DMS53 treated with DMSO at 0.1 percent for 48 hours (cell line): ENCODE measurements around the gene MACROD1.

ENCODE experiments used
- DNase-seq: peaks from one replicate; lab custom pipeline; 2025; ENCODE audit not compliant: unreplicated experiment; lab: John Stamatoyannopoulos, UW

Gene MACROD1

GRCh38 chr11:64114231-64114630 lies 51.7 kb downstream of the MACROD1 start:
- no peak for DNase-seq

DNA sequence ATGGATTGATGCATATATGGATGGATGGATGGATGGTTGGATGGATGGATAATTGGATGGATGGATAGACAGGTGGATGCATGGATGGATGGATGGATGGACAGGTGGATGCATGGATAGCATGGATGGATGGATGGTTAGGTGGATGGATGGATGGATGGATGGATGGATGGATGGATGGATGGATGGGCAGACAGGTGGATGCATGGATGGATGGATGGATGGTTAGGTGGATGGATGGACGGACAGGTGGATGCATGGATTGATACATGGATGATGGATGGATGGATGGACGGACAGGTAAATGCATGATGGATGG lies 52.5 kb downstream of the MACROD1 start:
- DNase-seq = no peak

- no peak for DNase-seq
These were observed 53.0 kb downstream of the MACROD1 start for GRCh38 chr11:64112771-64113461.

DNA sequence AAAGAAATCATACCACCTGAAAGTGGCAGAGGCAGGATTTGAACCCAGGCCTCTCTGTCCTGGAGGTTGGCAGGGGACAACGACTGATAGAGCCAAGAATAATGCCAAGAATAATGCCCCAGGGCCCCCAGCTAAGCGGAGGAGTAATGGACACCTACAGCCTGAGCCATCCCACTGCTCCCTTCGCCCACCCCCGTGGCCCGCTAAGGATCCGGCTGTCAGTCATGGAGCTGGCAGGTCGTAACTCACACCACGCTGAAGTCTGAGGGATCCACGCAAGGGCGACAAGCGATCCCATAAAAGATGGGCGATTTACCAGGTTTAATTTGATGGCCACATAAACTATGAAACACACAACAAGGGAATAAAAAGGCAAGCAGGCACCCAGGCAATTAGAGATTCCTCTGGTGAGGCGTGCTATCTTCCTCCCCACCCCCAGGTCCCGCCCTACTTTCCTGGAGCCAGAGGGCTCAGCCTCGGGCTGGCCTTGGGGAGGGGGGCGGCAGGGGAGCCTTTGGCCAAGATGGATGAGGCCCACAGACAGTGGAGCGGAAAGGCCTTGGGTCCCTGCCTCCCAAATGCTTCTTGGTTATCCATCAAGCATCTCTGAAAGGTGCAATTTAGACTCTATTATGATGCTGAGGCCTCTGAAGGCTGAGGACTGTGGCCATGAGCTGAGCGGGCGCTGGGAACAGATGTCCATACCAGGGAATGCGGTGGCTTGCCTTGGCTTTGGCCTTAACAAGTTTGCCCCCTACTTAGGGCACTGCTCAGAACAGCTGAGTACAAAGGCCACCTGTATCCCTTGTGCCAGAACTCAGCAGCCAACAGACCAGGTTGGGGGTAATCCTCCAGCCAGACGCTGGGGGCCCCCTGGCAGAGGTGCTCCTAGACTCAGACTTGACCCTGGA lies 55.2 kb downstream of the MACROD1 start:
- DNase-seq = no peak

GRCh38 chr11:64109332-64109731 lies 56.6 kb downstream of the MACROD1 start:
- no peak for DNase-seq

GRCh38 chr11:64107303-64107702 lies 58.6 kb downstream of the MACROD1 start:
- no peak for DNase-seq

DNA sequence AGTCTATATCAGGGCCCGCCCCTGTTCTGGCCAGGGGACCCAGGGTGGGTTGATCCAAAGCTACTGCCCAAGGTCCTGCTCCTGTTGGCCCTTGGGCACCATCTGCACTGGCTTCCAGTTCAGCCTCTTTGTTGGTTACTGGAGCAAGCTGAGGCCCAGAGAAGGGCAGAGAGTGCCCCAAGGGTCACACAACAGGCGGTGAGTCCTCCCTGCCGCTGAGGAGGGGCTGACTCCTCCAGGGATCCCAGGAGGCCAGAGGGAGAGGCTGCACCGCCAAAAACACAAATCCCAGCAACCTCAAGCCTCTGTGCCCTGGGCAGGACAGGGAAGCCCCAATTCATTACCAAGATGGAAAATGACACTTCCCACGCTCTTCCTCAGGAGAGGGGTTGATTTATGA lies 61.3 kb downstream of the MACROD1 start:
- no peak for DNase-seq

GRCh38 chr11:64103277-64103985 lies 62.5 kb downstream of the MACROD1 start:
- DNase-seq = no peak

DNA sequence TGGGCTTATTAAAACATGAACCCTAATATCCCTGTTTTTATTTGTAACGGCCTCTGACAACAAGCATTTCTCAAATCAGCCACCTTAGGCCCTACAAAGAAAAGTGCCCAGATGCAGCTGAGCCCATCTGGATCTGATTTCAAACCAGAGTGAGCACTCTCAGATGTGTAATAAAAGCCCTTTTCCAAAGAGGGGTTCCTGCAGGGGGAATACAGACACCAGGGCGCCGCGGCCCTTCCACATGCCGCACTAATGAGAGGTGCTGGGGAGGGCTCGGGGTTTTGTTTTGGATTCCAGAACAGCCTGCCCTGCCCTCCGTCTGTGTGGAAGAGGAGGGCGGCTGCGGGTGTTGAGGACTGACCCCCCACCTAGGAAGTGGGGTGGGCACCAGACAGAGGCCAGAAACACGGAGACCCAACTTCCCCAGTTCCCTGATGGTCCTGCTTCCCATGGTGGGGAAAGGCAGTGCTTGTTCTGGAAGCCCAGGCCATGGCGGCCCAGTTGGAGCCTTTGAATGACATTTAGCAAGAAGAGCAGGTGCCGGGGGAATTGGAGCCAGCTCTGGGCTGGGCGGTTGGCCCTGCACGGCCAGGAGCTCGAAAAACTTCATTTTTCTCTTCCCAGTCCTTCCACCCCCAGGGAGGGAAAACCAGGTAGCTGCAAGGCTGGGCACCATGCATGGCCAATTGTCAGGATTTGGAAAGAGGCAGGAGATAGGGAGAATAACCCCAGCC lies 63.7 kb downstream of the MACROD1 start:
- DNase-seq = no peak

DNA sequence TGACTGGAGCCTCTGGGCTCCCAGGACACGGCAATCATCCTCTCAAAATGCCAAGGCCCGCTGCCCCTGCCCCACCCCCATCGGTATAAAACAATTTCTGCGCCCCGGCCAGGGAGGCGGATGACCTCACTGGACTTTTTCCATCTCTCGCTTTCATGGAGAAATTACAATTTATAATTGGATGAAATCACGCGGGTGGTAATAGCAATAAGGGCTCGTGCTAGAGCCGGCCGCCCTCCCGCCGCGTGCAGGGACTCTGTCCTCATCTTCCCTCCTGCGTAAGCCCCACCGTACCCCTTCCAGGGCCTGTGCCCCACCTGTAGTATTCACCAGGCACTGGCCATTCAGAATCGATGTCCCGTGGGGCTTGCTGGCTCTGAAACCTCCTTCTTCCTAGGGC lies 64.5 kb downstream of the MACROD1 start:
- no peak for DNase-seq

DNA sequence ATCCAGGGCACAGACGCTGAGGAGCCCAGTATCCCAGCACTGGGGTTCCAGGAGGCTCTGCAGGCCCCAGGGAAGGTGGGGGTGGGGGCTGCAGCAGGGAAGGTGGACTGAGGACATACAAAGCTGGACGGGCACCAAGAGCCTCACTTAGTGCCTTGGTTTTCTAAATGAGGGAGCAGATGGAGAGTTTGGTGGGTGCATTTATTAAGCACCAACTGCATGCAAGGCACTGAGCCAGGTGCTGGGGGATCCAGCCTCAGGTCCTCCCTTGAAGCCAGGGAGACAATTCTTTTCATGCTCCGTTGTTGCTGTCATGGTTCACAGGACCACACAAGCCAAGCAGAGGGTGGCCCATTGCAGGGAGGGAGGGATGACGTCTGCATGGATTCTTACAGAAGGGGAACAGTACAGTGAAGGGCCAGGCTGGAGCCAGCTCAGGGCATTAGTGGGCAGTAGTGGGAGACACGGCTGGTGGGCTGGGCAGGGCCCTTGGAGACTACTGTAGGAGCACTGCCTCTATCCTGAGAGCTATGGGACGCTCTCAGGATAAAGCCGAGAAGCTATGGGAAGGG lies 65.0 kb downstream of the MACROD1 start:
- DNase-seq = no peak

DNA sequence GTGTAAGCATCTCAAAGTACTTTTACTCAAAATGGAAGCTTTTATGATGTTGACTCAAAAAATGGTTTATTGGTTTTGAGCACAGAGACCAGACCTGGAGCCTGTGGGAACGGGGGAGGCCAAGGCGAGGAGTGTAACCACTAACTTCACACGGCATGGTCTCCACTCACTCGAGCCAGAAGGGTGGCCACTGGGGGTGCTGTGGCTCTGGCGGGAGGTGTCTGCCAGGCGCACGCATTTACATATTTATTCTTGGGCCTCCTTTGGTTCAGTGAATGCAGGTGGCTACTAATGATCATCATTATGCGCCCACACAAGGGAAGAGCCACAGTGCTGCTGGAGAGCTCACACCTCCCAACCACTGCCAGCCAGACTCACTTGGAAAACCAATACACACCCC lies 65.6 kb downstream of the MACROD1 start:
- no peak for DNase-seq

DNA sequence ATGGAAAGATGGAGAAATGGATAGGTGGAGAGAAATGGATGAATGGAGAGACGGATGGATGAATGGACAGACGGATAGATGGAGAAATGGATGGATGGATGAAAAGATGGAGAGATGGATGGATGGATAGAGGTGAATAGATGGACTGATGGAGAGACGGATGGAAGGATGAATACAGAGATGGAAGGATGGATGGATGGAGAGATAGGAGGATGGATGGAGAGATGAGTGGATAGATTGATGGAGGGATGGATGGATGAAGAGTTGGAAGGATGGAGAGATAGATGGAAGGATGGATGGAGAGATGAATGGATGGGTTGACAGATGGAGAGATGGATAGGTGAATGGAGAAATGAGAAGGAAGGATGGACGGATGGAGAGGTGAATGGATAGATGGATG lies 66.5 kb downstream of the MACROD1 start:
- DNase-seq = no peak

- DNase-seq = no peak
These were observed 67.5 kb downstream of the MACROD1 start for GRCh38 chr11:64098318-64098831.

- DNase-seq = no peak
These were observed 68.2 kb downstream of the MACROD1 start for GRCh38 chr11:64097468-64098317.

DNA sequence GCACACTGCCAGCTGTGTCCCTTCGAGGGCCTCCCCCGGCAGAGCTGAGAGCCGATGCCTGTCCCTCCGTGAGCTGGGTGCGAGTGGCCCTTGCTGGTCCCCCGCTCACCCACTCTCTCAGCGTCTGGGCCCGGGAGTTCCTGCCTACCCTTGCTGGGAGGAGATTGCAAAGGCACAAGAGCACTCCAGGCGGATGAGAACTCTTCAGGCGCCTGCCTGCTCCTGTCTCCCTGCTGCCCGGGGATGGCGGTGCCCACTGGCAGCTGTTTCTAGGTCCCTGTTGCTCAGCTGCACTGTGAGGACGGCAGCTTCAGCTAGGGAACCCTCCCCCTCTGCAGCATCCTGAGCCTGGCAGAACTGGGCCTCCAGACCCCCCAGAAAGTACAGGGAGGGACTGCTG lies 69.1 kb downstream of the MACROD1 start:
- DNase-seq = no peak

DNA sequence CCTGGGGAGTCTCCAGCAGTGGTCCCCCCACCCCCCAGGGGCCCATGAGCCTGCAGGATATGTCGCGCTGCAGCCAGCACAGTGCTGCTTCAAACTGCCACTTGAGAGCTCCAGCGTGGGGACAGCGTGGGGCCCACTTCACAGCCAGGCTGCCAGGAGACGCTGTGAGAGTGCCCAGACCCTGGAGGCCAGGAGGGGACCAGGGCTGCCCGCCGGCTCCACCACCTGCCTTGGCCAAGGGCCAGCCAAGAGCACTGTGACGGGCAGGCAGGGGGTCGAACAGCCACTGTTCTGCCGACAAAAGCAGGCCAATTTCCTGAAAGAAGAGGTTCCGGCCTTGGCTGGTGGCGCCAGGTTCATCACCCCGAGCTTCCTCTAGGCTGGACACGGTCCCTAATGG lies 70.0 kb downstream of the MACROD1 start:
- DNase-seq = no peak

DNA sequence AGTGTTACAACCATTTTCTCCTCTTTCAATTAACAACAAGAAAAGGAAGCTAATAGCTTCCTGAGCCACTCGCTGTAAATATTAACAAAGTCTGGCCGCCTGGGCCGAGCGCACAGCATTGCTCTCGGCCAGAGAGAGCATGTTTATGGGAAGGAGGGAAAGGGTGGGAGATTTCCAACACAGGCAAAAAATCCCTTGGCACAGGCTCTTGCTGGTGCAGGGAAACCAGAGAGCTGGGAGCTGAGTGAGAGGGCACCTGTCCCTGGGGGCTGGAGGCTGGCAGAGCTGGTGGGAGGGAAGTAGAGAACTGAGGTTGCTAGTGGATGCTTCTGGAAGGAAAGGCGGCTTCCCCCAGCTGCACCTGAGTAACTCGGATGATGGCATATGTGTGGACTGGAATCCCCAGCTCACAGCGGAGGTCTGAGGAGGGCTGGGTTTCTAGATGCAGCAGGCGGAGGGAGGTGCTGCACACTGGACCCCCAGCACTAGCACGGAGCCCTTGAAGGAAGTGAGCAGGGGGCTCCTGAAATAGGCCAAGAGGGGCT lies 70.6 kb downstream of the MACROD1 start:
- DNase-seq = no peak

GRCh38 chr11:64094463-64095260 lies 71.3 kb downstream of the MACROD1 start:
- DNase-seq = no peak
